Left cardiac atrium (tissue), 4 donors: ENCODE data around the gene SLCO1B3. TPM values are rescaled to one million over a fixed set of nuclear protein-coding genes. Genes with fewer than 3 reads are reported as not detected.

Source experiments
- ATAC-seq, 2 donors: fragments of 200-7000 bp; cut with Tn5 transposase; one replicate each; pipeline ENCODE4 v1.9.1; 2020; ENCODE audit warnings: mild to moderate bottlenecking in 2 of 2, moderate library complexity in 2 of 2
- DNase-seq: peaks from one replicate; pipeline ENCODE4 v3.0.0-alpha.2; 2020
- intact Hi-C, 2 donors: fragments of 100-400 bp; cut with DNase I; formaldehyde crosslinking; loops; one replicate each; pipeline versions ENCODE4 v1.14.1 to v1.15.1; 2022 to 2023
- total RNA-seq, 2 donors: library from RNA; stranded (reverse); fragmentation: NEBNext Ultra II Directional; extraction: Animal tissue kit (Norgen Biotek cat#: 25700); gene quantifications; one replicate each; pipeline ENCODE4 v1.2.1, GENCODE V29; 2021
- donor health status: DM: no; HTN: yes; CAD: no.
- donor health status: DM: no; HTN: yes; CAD: no; lungs with severe emphysema.
- donor health status: DM: yes; HTN: yes; CAD: no.
- donor health status: Dilated cardiomyopathy.

The SLCO1B3 gene
- total RNA-seq, 2 donors from 2014 or later = not detected

DNA sequence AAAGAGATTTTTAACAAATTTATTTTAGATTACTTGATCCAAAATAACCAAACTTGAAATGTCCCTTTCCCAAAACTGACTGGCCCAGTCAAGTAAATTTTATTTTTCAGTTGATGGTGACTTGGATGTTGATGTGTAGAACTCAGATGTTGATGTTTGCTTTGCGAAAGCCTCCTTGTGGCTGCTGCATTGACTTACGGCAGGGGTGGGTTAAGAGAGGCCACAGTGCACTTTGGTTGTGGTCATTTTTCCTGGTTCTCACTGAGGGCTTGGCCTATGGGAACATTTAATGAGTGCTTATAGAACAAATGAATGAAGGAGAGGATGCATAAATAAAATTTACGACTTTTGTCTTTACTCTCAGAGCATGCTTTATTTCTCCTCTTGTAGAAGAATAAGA, 52.6 kb downstream of the SLCO1B3 start:
- intact Hi-C loops = no loop called here

DNA sequence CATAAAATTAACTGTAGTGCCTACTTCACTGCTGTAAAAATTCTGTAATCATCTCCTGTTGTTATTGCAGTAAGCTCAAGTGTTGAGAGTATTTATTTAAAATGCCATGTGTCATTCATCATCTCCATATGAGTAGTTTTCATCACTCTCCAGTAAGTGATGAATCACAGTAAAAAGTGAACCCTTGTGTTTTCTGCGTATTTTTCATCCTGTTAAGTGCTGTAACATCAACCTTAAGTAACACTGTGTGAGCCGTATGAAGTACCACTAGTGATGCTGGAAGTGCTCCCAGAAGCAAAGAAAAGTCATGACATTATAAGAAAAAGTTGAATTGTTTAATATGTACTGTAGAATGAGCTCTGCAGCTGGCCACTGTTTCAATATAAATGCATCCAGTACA, 55.4 kb downstream of the SLCO1B3 start:
- ATAC-seq = no peak

More for the DNA sequence above, 52.6 kb downstream of the SLCO1B3 start:
- DNase-seq (no peak), ATAC-seq (no peak)

DNA sequence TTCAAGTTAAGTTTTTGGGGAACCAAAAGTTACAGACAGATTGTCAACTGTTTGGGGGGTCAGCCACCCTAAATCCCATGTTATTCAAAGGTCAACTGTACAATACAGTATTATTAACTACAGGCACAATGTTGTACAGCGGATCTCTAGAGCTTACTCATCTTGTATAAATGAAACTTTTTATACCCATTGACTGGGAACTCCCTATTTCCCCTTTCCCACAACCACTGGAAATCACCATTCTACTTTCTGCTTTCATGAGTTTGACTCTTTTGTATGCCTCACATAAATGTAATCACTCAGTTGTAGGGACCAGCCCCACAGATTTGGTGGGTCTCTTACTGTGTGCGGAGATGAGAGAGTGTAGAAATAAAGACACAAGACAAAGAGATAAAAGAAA, 57.8 kb downstream of the SLCO1B3 start:
- DNase-seq (no peak), ATAC-seq (no peak)
- intact Hi-C loops = no loop called here

More for the DNA sequence above, 55.4 kb downstream of the SLCO1B3 start:
- DNase-seq = no peak
- intact Hi-C loops = no loop called here

DNA sequence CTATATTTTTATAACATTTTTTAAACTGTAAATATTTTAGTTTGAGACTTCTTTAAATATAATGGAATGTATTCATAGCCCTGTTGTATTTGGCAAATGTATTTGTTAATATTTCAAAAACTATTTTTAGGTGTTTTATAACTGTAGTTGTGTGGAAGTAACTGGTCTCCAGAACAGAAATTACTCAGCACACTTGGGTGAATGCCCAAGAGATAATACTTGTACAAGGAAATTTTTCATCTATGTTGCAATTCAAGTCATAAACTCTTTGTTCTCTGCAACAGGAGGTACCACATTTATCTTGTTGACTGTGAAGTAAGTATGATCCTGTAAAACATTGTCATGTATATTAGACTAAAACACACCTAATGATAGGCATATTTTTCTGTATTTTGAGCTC, 72.8 kb downstream of the SLCO1B3 start:
- peak; percentile 47 to 73 for ATAC-seq
- intact Hi-C loops = no loop called here
- peak; percentile 22 for DNase-seq

DNA sequence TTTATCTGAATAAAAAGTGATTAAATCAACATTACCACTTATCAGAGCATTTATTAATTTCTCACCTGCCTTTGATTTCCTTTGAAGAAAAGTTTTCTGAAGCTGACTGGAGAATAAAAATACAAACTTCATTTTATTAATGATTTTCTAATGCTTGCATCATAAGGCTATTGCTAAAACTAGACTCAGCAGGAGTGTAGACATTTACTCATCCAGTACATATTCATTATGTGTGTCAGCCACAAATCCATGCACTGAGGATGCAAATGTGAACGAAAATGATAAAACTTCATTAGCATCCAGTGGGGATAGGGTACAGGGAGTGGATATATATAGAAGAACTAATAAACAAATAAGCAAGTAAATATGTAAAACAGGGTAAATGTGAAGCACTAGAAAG, 74.6 kb downstream of the SLCO1B3 start:
- ATAC-seq = no peak
- intact Hi-C loops = no loop called here
- DNase-seq = no peak

DNA sequence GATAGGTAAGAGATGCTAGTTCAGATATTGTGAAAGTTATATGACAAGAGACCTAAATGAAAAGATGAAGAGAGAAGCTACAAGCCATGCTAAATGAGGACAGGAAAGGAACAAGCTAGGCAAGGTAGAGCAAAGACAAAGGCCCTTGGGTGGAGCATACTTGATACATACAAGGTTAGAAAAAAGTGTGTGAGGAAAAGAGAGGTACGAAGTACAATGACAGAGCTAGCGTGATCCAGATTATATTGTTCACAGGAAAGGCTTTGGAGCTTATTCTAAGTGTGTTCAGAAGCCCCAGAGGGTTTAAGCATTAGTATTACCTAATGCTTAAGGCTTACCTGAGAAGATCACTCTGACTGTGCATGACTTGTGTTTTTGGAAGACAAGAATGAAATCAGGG, 75.0 kb downstream of the SLCO1B3 start:
- ATAC-seq (no peak), DNase-seq (no peak)
- intact Hi-C loops = no loop called here

DNA sequence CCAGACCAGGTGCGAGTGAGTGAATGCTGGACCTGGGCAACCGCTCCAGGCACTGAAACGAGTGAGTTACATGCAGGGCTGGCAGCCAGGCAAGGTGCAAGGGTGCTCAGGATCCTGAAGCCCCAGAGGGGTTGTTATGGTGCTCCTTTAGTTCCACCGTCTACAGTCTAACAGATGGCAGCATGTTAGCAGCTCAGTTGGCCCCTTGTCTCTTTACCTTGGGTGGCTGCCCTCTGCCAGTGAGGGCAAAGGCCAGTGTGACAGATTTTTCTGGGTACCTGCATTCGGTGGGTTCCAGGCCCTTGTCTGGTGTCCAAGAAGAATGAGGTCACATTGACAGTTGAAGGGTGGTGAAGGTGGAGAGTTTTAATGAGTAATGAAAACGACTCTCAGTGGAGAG, 106.8 kb downstream of the SLCO1B3 start:
- DNase-seq (no peak), ATAC-seq (no peak)
- intact Hi-C loops = no loop called here

DNA sequence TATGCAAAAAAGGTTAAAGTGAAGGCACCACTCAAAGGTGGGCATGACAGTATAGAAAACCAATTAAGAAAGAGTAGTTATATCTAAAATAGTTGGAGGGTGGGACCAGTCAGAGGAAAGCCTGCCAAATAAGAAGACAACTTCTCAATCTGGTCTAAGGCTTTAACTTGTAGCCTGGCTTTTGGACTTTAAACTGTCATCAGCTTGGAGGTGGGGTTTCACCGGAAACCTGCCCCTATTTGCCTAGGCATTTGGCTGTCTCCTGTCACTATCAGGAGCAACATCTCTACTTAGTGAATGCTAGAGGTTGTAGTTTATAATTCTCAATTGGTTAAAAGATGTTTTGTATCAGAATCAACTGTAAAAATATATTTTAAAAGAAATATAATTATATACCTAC, 107.3 kb downstream of the SLCO1B3 start:
- no peak for ATAC-seq
- no peak for DNase-seq
- intact Hi-C loops = no loop called here

DNA sequence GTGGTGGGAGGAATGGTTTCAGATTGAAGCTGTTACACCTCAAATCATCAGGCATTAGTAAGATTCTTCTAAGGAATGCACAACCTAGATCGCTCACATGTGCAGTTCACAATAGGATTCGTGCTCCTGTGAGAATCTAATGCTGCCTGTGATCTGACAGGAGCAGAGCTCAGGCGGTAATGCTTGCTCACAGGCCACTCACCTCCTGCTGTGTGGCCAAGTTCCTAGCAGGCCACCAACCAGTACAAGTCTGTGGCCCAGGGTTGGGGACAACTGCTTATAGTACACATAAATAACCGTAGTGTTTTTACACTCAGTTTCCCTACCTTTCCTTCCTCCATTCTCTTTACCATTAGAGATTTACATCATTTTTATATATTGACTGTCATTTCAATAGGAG, 121.4 kb downstream of the SLCO1B3 start:
- no peak for DNase-seq
- intact Hi-C loops = no loop called here
- no peak for ATAC-seq

DNA sequence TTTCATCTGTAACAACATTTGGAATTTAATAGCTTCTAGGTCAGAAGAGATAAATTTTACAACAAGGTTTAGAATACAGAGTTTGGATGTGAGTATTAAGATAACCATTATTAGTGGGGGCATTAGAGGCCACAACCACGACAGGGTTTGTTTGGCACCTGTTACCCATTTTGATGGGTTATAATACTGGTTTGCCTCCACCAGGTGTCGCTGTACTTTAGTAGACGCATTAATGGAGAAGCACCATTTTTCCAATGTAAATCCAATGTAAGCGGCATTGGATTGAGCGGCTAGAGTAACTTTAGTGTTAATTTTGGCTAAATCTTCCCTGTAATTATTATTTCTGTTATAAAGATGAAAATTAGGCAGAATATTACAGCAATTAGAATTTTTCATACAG, 136.2 kb downstream of the SLCO1B3 start:
- ATAC-seq (no peak), DNase-seq (no peak)
- intact Hi-C loops = no loop called here

DNA sequence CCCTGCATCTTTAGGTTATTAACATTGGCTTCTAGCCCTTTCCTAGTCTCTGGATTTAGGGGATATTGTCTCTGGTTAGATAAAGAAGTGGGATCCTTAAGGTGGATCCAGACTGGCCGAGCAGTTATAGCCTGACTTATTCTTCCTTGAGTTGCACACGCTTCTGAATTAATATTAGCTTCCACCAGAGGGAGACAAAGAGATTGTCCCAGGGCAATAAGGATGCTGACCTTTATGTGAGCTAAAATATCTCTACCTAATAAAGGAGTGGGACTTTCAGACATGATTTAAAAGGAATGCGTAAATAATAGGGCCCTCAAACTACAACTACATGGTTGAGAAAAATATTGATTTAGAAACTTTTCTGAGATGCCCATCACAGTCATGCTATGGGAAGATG, 139.7 kb downstream of the SLCO1B3 start:
- intact Hi-C loops = no loop called here
- no peak for DNase-seq
- ATAC-seq = no peak

DNA sequence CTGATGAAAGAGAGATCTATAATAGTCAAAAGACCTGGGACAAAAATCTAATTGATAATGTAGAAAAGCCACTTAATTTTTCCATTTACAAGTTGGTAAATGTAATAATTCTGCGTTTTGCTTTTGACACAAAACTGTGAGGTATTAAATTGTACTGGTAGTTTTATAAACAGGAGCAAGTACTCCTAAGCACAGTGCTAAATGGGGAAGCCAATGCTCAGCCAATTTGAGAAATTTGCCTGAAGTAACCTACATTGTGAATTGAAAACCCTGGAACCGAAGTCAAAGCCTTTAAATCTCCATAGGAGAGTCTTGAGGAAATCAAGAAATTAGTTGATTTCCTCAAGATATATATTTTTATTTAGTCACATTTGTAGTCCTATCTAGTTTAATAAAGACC, 152.8 kb downstream of the SLCO1B3 start:
- intact Hi-C loops = no loop called here
- ATAC-seq = no peak
- no peak for DNase-seq

DNA sequence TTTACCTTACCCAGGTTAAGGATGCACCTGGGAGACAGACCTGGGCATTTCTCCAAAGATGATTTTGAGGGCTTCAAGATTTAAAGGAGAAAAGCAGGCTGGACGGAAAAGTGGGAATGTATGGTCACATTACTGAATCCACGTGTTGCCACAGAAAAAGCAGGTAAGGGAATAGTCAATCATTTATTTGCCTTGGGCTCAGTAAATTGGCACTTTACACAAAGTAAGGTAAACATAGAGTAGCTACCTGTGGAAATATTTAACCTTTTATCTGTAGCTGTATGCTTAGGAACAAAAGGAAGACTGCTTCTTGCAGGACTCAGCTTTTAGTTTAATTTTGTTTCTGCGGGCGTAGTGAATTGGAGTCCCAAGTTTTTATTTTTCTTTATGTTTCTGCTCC, 153.3 kb downstream of the SLCO1B3 start:
- no peak for DNase-seq
- no peak for ATAC-seq
- intact Hi-C loops = no loop called here

Other genes starting within 250 kb of the SLCO1B3 start
- 1 to 10 TPM; 2.0 to 3.7 TPM for gene SLCO1C1, start 115.4 kb upstream of the SLCO1B3 start, total RNA-seq